ENCODE measurements around the gene RP9. TPM values are rescaled to one million over a fixed set of nuclear protein-coding genes. Genes with fewer than 3 reads are reported as not detected.

Gene RP9
- total and polyA plus RNA-seq, 2 of the 13 experiments (the other 11 are each of a cell fraction or from before 2014, with no cell fraction given) = 14.2 to 18.6 TPM

GRCh38 chr7:33109758-33110238 is 594 bp upstream of the RP9 start (continued):
- TF ChIP-seq ZNF687 (CRISPR knock-in tag; IDR thresholded peaks at IDR 0.05) (no peak), ZNF337 (CRISPR knock-in tag; IDR thresholded peaks at IDR 0.05; ENCODE audit: borderline replicate concordance, low read depth) (no peak), ARID2 (CRISPR knock-in tag; IDR thresholded peaks at IDR 0.05; ENCODE audit: borderline replicate concordance) (no peak), ATF7 (IDR thresholded peaks at IDR 0.05) (peak; percentile 97), ATF7 (CRISPR knock-in tag; IDR thresholded peaks at IDR 0.05) (no peak)

GRCh38 chr7:33108554-33109004 is 625 bp downstream of the RP9 start:
- peak overlapping the region; percentile 85 to 88 (median 87) for H3K4me3 ChIP-seq (replicated peaks in 1 of 3; ENCODE audit: insufficient read depth in 1 of 3, low read depth in 2 of 3, low read length in 3 of 3)
- no peaks in the 10 kb centered on the region for H3K9me3 ChIP-seq (ENCODE audit: low read length)
- H3K36me3 ChIP-seq (replicated peaks in 1 of 2; ENCODE audit: control insufficient read depth in 1 of 2, insufficient read depth in 2 of 2, low read length in 2 of 2) = peaks cover under 1 to 6% of the 10 kb centered on the region in 2 experiments; a peak in 4 of 5 replicates
- DNase-seq (ENCODE audit: low spot score) (no peak), ATAC-seq (peak; percentile 65), FAIRE-seq (no peak)
- peak overlapping the region; percentile 77 for H3K27ac ChIP-seq (ENCODE audit: extremely low read length, insufficient read depth, low read length)
- H3K4me2 ChIP-seq (ENCODE audit: low read depth, low read length) = peak overlapping the region; percentile 97
- no TSS peak for BruUV-seq (replicated peaks)
- no peak overlapping the region for H2AFZ ChIP-seq (ENCODE audit: low read length)
- CTCF ChIA-PET (ENCODE audit: low intra/inter-chr PET ratio, low total read pairs) = no interaction called here
- WGBS (ENCODE audit: low lambda C conversion rate) = 0% methylated on average over 8 of the region's 10 CpGs
- POLR2A ChIA-PET = interaction anchor here (0.6 to 2.5 kb wide), 5 partner anchors 47 to 613 kb away, joined by 3 to 10 read pairs (median 3); partner anchors contain the start of genes AVL9 and NT5C3A
- H4K20me1 ChIP-seq (ENCODE audit: insufficient read depth, low read length) = peaks cover 12% of the 10 kb centered on the region
- in situ Hi-C loops (cut with HindIII; ENCODE audit: extremely low pct_ligation_motif_present, low pct_unique_long_range_greater_than_20kb) = no loop called here
- H3K27me3 ChIP-seq (ENCODE audit: control insufficient read depth in 1 of 2, insufficient read depth in 2 of 2, low read length in 2 of 2) = peaks cover 1 to 6% of the 10 kb centered on the region in 2 experiments; a peak in 2 of 5 replicates
- H3K9ac ChIP-seq (ENCODE audit: insufficient read depth, low read depth, low read length) = peak overlapping the region; percentile 85
- intact Hi-C loops (cut with micrococcal nuclease; ENCODE audit: unreplicated experiment) = loop anchor here (2.0 to 5.0 kb wide), 4 partner anchors 46 to 216 kb away; partner anchors contain the start of genes FKBP9, KBTBD2 and NT5C3A
- TF ChIP-seq KLF11 (CRISPR knock-in tag; IDR thresholded peaks at IDR 0.05) (0 out of 2 replicates have a peak, but pooled peaks have one; percentile 34), KAT8 (CRISPR knock-in tag; IDR thresholded peaks at IDR 0.05) (0 out of 2 replicates have a peak, but pooled peaks have one; percentile 4), KMT2B (CRISPR knock-in tag; IDR thresholded peaks at IDR 0.05) (peak; percentile 10; the same call in 1 of the 2 replicates), HDAC2 (CRISPR knock-in tag; IDR thresholded peaks at IDR 0.05) (peak; percentile 4; the same call in 1 of the 2 replicates), TBX2 (CRISPR knock-in tag; IDR thresholded peaks at IDR 0.05; ENCODE audit: borderline replicate concordance) (no peak)
- H3K4me1 ChIP-seq (ENCODE audit: insufficient read depth, low read length) = peaks cover 55% of the 10 kb centered on the region
- peaks cover 48% of the 10 kb centered on the region for H3K79me2 ChIP-seq (ENCODE audit: insufficient read depth, low read length)
